AG04449 (cell line): ENCODE measurements around the gene SLC25A42.

Experiments used
- CTCF ChIA-PET: fragments of 350-600 bp; formaldehyde crosslinking; extraction: SDS; loops from one replicate; lab custom pipeline; 2021; ENCODE audit warnings: antibody characterized with exemption; lab: Yijun Ruan, JAX
- POLR2A ChIA-PET: fragments of 400-600, 350-600 bp; formaldehyde crosslinking; extraction: SDS; loops from one replicate; lab custom pipeline; 2020; ENCODE audit warnings: antibody characterized with exemption, inconsistent platforms; lab: Yijun Ruan, JAX
- DNase-seq: peaks from one replicate; pipeline ENCODE4 v3.0.0-alpha.2; 2010; ENCODE audit warnings: low read depth, low spot score
- H3K4me3 ChIP-seq: 2 replicates; pipeline ENCODE4 v1.5.1; 2011; ENCODE audit warnings: low read depth, mild to moderate bottlenecking, control low read depth, low read length
- CTCF ChIP-seq: IDR thresholded peaks from one replicate; pipeline ENCODE4 v1.5.1; 2011; ENCODE audit warnings: mild to moderate bottlenecking, moderate library complexity, low read length, control low read depth, inconsistent platforms; ENCODE audit not compliant: insufficient read depth; ENCODE audit errors: missing control alignments

SLC25A42 gene

GRCh38 chr19:19137556-19138108 is 73.8 kb downstream of the SLC25A42 start:
- peak overlapping the region; percentile 69 for H3K4me3 ChIP-seq
- no peak for DNase-seq
- POLR2A ChIA-PET: no interaction called here
- CTCF ChIA-PET: interaction anchor here (0.7 to 2.9 kb wide), 4 partner anchors 9 to 37 kb away, joined by 3 to 19 read pairs (median 5); no protein-coding TSS in a partner anchor
- TF ChIP-seq CTCF: no peak

- CTCF ChIA-PET: interaction anchor here (0.6 to 11.9 kb wide), 7 partner anchors 10 to 311 kb away, joined by 3 to 182 read pairs (median 18); no protein-coding TSS in a partner anchor
- POLR2A ChIA-PET: no interaction called here
- peak; percentile 96 for DNase-seq
- no peak for TF ChIP-seq CTCF
- H3K4me3 ChIP-seq: peak within 1 kb of the TSS; percentile 69
Measured at GRCh38 chr19:19138109-19138981, 74.6 kb downstream of the SLC25A42 start, which contains the start of gene TMEM161A. Gene TMEM161A (minus strand): TSS chr19:19138478. CDS start chr19:19138428, 50 bp downstream.

- no peak for DNase-seq
- TF ChIP-seq CTCF: no peak
- no peak overlapping the region for H3K4me3 ChIP-seq
- CTCF ChIA-PET: interaction anchor here (0.6 to 11.9 kb wide), 11 partner anchors 9 to 227 kb away, joined by 3 to 182 read pairs (median 7); no protein-coding TSS in a partner anchor
- POLR2A ChIA-PET: no interaction called here
Measured at GRCh38 chr19:19139876-19140229, 76.1 kb downstream of the SLC25A42 start.

- POLR2A ChIA-PET: no interaction called here
- CTCF ChIA-PET: interaction anchor here (0.6 to 11.9 kb wide), 14 partner anchors 8 to 227 kb away, joined by 3 to 182 read pairs (median 4); no protein-coding TSS in a partner anchor
- no peak overlapping the region for H3K4me3 ChIP-seq
- TF ChIP-seq CTCF: no peak
- no peak for DNase-seq
Measured at GRCh38 chr19:19140476-19140875, 76.7 kb downstream of the SLC25A42 start.

GRCh38 chr19:19142347-19142746 is 78.6 kb downstream of the SLC25A42 start:
- DNase-seq: no peak
- POLR2A ChIA-PET: no interaction called here
- H3K4me3 ChIP-seq: no peak overlapping the region
- CTCF ChIA-PET: interaction anchor here (1.2 to 11.9 kb wide), 6 partner anchors 17 to 96 kb away, joined by 3 to 182 read pairs (median 27); no protein-coding TSS in a partner anchor
- no peak for TF ChIP-seq CTCF

GRCh38 chr19:19145281-19145680 is 81.5 kb downstream of the SLC25A42 start:
- TF ChIP-seq CTCF: no peak
- no peak overlapping the region for H3K4me3 ChIP-seq
- ChIA-PET CTCF (interaction anchor here (0.5 to 11.9 kb wide), 27 partner anchors 9 to 345 kb away, joined by 3 to 182 read pairs (median 5); partner anchors contain the start of gene MEF2B), POLR2A (no interaction called here)
- no peak for DNase-seq
